ENCODE results near the gene EXOG. TPM values are rescaled to one million over a fixed set of nuclear protein-coding genes. Genes with fewer than 3 reads are reported as not detected.

EXOG gene
- total RNA-seq, 1 experiment from 2014 or later = 8.3 TPM

- DNase-seq (ENCODE audit: low read depth, low spot score) = no peak
- Histone ChIP-seq H3K27me3 (ENCODE audit: insufficient read depth, low read length) (no peaks in the 10 kb centered on the region), H3K4me1 (ENCODE audit: control insufficient read depth in 1 of 2, insufficient read depth in 2 of 2, low read length in 2 of 2) (no peaks in the 10 kb centered on the region), H4K20me1 (ENCODE audit: insufficient read depth) (no peaks in the 10 kb centered on the region), H2AFZ (ENCODE audit: low read depth, low read length, poor library complexity, severe bottlenecking) (no peak overlapping the region), H3K36me3 (ENCODE audit: control insufficient read depth in 1 of 2, insufficient read depth in 2 of 2, low read length in 2 of 2) (peaks cover 0 to 6% of the 10 kb centered on the region in 2 experiments; a peak in 1 of 4 replicates), H3K79me2 (ENCODE audit: insufficient read depth, low read length) (peaks cover 4% of the 10 kb centered on the region; the same call in 1 of the 2 replicates), H3K9me2 (ENCODE audit: insufficient read depth) (no peaks in the 10 kb centered on the region), H3K9ac (ENCODE audit: low read length) (no peak overlapping the region), H3K27ac (ENCODE audit: low read depth, low read length) (no peak overlapping the region), H3K4me3 (replicated peaks in 1 of 2; ENCODE audit: low read depth in 1 of 2, low read length in 2 of 2) (no peak overlapping the region), H3K4me2 (ENCODE audit: low read length) (no peak overlapping the region), H3K9me3 (ENCODE audit: control insufficient read depth in 1 of 2, insufficient read depth in 1 of 2, low read depth in 1 of 2, low read length in 2 of 2) (no peaks in the 10 kb centered on the region)
- ChIA-PET POLR2A (no interaction called here), RAD21 (ENCODE audit: low non-redundant PET in 1 of 2, low total read pairs in 2 of 2, uncharacterized antibody in 2 of 2, unreplicated experiment in 2 of 2) (no interaction called here), CTCF (no interaction called here)
- no peak for ATAC-seq
- no peak for TF ChIP-seq MAX (IDR thresholded peaks at IDR 0.05)
- no peak for TF ChIP-seq CBX3 (IDR thresholded peaks at IDR 0.05; ENCODE audit: low read depth)
- TF ChIP-seq ZBTB33 (IDR thresholded peaks at IDR 0.05; ENCODE audit: extremely low read depth, insufficient replicate concordance, low read length) = no peak
- TF ChIP-seq YY1 (IDR thresholded peaks at IDR 0.05; ENCODE audit: extremely low read depth, insufficient replicate concordance, low read depth, low read length) = no peak
- TF ChIP-seq EZH2 (IDR thresholded peaks at IDR 0.05) = no peak
- TF ChIP-seq FOSL1 (IDR thresholded peaks at IDR 0.05; ENCODE audit: low read depth) = no peak
- no peak for TF ChIP-seq ELF1 (IDR thresholded peaks at IDR 0.05; ENCODE audit: borderline replicate concordance, low read depth)
- no peak for TF ChIP-seq SP1 (IDR thresholded peaks at IDR 0.05; ENCODE audit: low read depth)
- no peak for TF ChIP-seq ZNF274 (IDR thresholded peaks at IDR 0.05; ENCODE audit: low read depth, low read length)
- no peak for TF ChIP-seq TCF7L2 (IDR thresholded peaks at IDR 0.05; ENCODE audit: borderline replicate concordance, extremely low read depth, insufficient read depth, insufficient read length)
- TF ChIP-seq SRF (IDR thresholded peaks at IDR 0.05; ENCODE audit: low read depth) = no peak
- no peak for TF ChIP-seq CTCF (IDR thresholded peaks at IDR 0.05 in 2 of 3, conservative IDR thresholded peaks at IDR 0.05 in 1 of 3; ENCODE audit: borderline replicate concordance in 1 of 3, insufficient read depth in 1 of 3, low read depth in 2 of 3, low read length in 2 of 3)
- no peak for TF ChIP-seq REST (IDR thresholded peaks at IDR 0.05; ENCODE audit: low read depth)
- TF ChIP-seq RAD21 (IDR thresholded peaks at IDR 0.05; ENCODE audit: low read depth) = no peak
- TF ChIP-seq POLR2A (IDR thresholded peaks at IDR 0.05; ENCODE audit: borderline replicate concordance, extremely low read depth, insufficient read depth, insufficient read length) = no peak
- no TSS peak for BruUV-seq (replicated peaks)
- intact Hi-C loops (cut with micrococcal nuclease) = no loop called here
Measured at GRCh38 chr3:38532529-38532928, 36.4 kb downstream of the EXOG start.
